ENCODE results near the gene SEPTIN6.
A peak's percentile ranks its signal among the peaks of the same experiment; 100 is the strongest.

SEPTIN6 gene

GRCh38 chrX:119726900-119727555 lies 34.1 kb upstream of the SEPTIN6 start:
- Histone ChIP-seq H3K36me3 (replicated peaks; ENCODE audit: low read depth, low read length) (no peaks in the 10 kb centered on the region), H3K9me3 (ENCODE audit: insufficient read depth, low read length) (no peaks in the 10 kb centered on the region), H3K27ac (ENCODE audit: low read length) (no peak overlapping the region), H3K9ac (ENCODE audit: low read length) (no peak overlapping the region), H3K27me3 (ENCODE audit: low read depth, low read length) (no peaks in the 10 kb centered on the region; the same call in 1 of the 2 replicates), H3K79me2 (ENCODE audit: low read length) (no peaks in the 10 kb centered on the region), H3K4me2 (ENCODE audit: low read length) (no peak overlapping the region), H2AFZ (ENCODE audit: low read depth, low read length) (0 out of 2 replicates have a peak overlapping the region, but pooled peaks have one; percentile 21), H3K4me3 (ENCODE audit: low read length) (no peak overlapping the region), H4K20me1 (ENCODE audit: insufficient read depth, low read length) (no peaks in the 10 kb centered on the region), H3K4me1 (ENCODE audit: low read length) (peaks cover 11% of the 10 kb centered on the region)
- TF ChIP-seq, protein P1, sequence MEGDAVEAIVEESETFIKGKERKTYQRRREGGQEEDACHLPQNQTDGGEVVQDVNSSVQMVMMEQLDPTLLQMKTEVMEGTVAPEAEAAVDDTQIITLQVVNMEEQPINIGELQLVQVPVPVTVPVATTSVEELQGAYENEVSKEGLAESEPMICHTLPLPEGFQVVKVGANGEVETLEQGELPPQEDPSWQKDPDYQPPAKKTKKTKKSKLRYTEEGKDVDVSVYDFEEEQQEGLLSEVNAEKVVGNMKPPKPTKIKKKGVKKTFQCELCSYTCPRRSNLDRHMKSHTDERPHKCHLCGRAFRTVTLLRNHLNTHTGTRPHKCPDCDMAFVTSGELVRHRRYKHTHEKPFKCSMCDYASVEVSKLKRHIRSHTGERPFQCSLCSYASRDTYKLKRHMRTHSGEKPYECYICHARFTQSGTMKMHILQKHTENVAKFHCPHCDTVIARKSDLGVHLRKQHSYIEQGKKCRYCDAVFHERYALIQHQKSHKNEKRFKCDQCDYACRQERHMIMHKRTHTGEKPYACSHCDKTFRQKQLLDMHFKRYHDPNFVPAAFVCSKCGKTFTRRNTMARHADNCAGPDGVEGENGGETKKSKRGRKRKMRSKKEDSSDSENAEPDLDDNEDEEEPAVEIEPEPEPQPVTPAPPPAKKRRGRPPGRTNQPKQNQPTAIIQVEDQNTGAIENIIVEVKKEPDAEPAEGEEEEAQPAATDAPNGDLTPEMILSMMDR (IDR thresholded peaks at IDR 0.05; ENCODE audit: low read depth, low read length): no peak
- TF ChIP-seq EZH2phosphoT487 (IDR thresholded peaks at IDR 0.05; ENCODE audit: low read depth): no peak

DNA sequence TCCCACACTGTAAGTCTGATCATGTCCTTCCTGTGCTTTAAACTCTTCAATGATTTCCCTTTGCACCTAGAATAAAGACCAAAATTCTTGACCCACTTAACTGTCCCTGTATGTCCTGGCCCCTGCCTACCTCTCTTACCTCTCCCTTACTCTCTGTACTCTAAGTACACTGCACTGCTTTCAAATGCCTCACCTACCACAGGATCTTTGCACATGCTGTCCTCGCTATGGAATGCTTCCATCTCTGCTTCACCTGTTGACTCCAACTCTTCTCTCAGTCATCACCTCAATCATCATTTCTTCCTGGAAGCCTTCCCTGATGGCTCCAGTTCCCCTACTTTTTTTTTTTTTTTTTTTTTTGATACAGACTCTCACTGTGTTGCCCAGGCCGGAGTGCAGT lies 29.0 kb upstream of the SEPTIN6 start:
- no peak overlapping the region for H3K27ac ChIP-seq (ENCODE audit: low read length)
- no peaks in the 10 kb centered on the region for H3K36me3 ChIP-seq (replicated peaks; ENCODE audit: low read depth, low read length)
- H3K9ac ChIP-seq (ENCODE audit: low read length): no peak overlapping the region
- H3K79me2 ChIP-seq (ENCODE audit: low read length): no peaks in the 10 kb centered on the region
- no peak for TF ChIP-seq EZH2phosphoT487 (IDR thresholded peaks at IDR 0.05; ENCODE audit: low read depth)
- TF ChIP-seq, protein P1 (IDR thresholded peaks at IDR 0.05; ENCODE audit: low read depth, low read length): no peak
- H3K4me1 ChIP-seq (ENCODE audit: low read length): no peaks in the 10 kb centered on the region
- H4K20me1 ChIP-seq (ENCODE audit: insufficient read depth, low read length): no peaks in the 10 kb centered on the region
- H3K9me3 ChIP-seq (ENCODE audit: insufficient read depth, low read length): no peaks in the 10 kb centered on the region
- H2AFZ ChIP-seq (ENCODE audit: low read depth, low read length): no peak overlapping the region
- H3K4me2 ChIP-seq (ENCODE audit: low read length): no peak overlapping the region
- no peak overlapping the region for H3K4me3 ChIP-seq (ENCODE audit: low read length)
- H3K27me3 ChIP-seq (ENCODE audit: low read depth, low read length): no peaks in the 10 kb centered on the region

DNA sequence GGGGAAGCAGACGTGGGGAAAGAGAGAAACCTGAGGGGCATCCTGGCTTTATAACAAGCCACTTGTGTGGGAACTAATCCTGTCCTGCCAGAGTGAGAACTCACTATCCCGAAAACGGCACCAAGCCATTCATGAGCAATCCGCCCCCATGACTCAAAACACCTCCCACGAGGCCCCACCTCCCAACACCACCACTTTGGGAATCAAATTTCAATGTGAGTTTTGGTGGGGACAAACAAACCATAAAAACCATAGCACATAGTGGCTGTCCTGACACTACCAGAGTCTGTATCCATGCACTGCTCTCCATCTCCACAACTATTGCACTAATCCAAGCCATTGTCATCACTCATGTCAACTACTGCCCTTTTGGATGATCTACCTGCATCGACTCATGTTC lies 28.5 kb upstream of the SEPTIN6 start:
- Histone ChIP-seq H3K27ac (ENCODE audit: low read length) (no peak overlapping the region), H3K9ac (ENCODE audit: low read length) (no peak overlapping the region), H3K27me3 (ENCODE audit: low read depth, low read length) (no peaks in the 10 kb centered on the region), H3K4me2 (ENCODE audit: low read length) (no peak overlapping the region), H3K4me3 (ENCODE audit: low read length) (no peak overlapping the region), H3K4me1 (ENCODE audit: low read length) (no peaks in the 10 kb centered on the region), H3K79me2 (ENCODE audit: low read length) (no peaks in the 10 kb centered on the region), H3K36me3 (replicated peaks; ENCODE audit: low read depth, low read length) (no peaks in the 10 kb centered on the region), H2AFZ (ENCODE audit: low read depth, low read length) (no peak overlapping the region), H3K9me3 (ENCODE audit: insufficient read depth, low read length) (no peaks in the 10 kb centered on the region), H4K20me1 (ENCODE audit: insufficient read depth, low read length) (no peaks in the 10 kb centered on the region)
- TF ChIP-seq, protein P1 (IDR thresholded peaks at IDR 0.05; ENCODE audit: low read depth, low read length): no peak
- no peak for TF ChIP-seq EZH2phosphoT487 (IDR thresholded peaks at IDR 0.05; ENCODE audit: low read depth)

DNA sequence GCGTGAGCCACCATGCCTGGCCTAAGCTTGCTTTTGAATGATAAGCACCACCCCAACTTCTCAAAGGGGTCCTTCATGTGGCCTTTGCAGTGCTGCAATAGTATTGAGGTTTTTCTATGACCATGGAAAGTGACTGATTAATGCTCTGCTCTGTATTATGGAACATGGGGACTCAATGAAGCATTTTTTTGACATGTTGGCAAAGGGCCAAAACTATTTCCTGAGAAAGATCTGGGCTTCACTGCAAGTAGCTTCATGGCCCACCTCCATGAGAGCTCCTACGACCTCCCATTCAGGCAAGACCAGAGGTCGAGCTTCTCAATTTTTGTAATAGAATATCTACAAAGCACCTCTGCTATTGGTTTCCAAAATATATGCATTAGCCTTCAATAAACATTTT lies 16.7 kb upstream of the SEPTIN6 start:
- Histone ChIP-seq H3K27ac (ENCODE audit: low read length) (no peak overlapping the region), H2AFZ (ENCODE audit: low read depth, low read length) (no peak overlapping the region), H4K20me1 (ENCODE audit: insufficient read depth, low read length) (no peaks in the 10 kb centered on the region), H3K79me2 (ENCODE audit: low read length) (no peaks in the 10 kb centered on the region), H3K4me2 (ENCODE audit: low read length) (no peak overlapping the region), H3K4me1 (ENCODE audit: low read length) (peaks cover 14% of the 10 kb centered on the region), H3K4me3 (ENCODE audit: low read length) (no peak overlapping the region), H3K9me3 (ENCODE audit: insufficient read depth, low read length) (no peaks in the 10 kb centered on the region), H3K36me3 (replicated peaks; ENCODE audit: low read depth, low read length) (no peaks in the 10 kb centered on the region), H3K27me3 (ENCODE audit: low read depth, low read length) (no peaks in the 10 kb centered on the region), H3K9ac (ENCODE audit: low read length) (no peak overlapping the region)
- TF ChIP-seq, protein P1 (IDR thresholded peaks at IDR 0.05; ENCODE audit: low read depth, low read length): no peak
- TF ChIP-seq EZH2phosphoT487 (IDR thresholded peaks at IDR 0.05; ENCODE audit: low read depth): no peak

Data from OCI-LY3 (cell line).